A673 (cell line): Measurements from ENCODE around the gene SRBD1. TPM values are rescaled to one million over a fixed set of nuclear protein-coding genes. Genes with fewer than 3 reads are reported as not detected.

Experiments used
- BruUV-seq: library from RNA; stranded (reverse); fragments of 400-500 nt; replicated peaks from 2 replicates; lab custom pipeline; 2021; lab: Mats Ljungman, UMichigan
- CTCF ChIA-PET: fragments of 300-600 bp; sonication (Branson Sonifier 250); formaldehyde crosslinking; loops from one replicate; lab custom pipeline; 2022; ENCODE audit warnings: antibody characterized with exemption; lab: Charles Lee
- POLR2A ChIA-PET: fragments of 300-600 bp; sonication (Branson Sonifier 250); formaldehyde crosslinking; loops from one replicate; lab custom pipeline; 2022; ENCODE audit warnings: antibody characterized with exemption; ENCODE audit not compliant: low non-redundant PET; lab: Charles Lee
- DNase-seq: peaks from one replicate; pipeline ENCODE4 v3.0.0-alpha.2; 2015; ENCODE audit warnings: low spot score
- H3K27ac ChIP-seq: fragments of 200-600 bp; sonication (generic); 2 replicates; pipeline ENCODE4 v1.5.1; 2016; ENCODE audit warnings: mixed run types, low read depth, mild to moderate bottlenecking, mixed read lengths, antibody characterized with exemption, low read length; ENCODE audit not compliant: poor library complexity, severe bottlenecking
- H3K27me3 ChIP-seq: fragments of 200-600 bp; sonication (generic); replicated peaks from 2 replicates; pipeline ENCODE4 v1.6.1; 2017; ENCODE audit warnings: mixed run types, low read depth, mild to moderate bottlenecking, mixed read lengths, antibody characterized with exemption, low read length; ENCODE audit not compliant: insufficient read depth, poor library complexity
- H3K36me3 ChIP-seq: fragments of 200-600 bp; sonication (generic); 2 replicates; pipeline ENCODE4 v1.6.1; 2016; ENCODE audit warnings: mixed run types, mild to moderate bottlenecking, mixed read lengths, antibody characterized with exemption, low read length; ENCODE audit not compliant: insufficient read depth, poor library complexity, severe bottlenecking
- H3K4me1 ChIP-seq: fragments of 200-600 bp; sonication (generic); 2 replicates; pipeline ENCODE4 v1.6.1; 2017; ENCODE audit warnings: mixed run types, mild to moderate bottlenecking, mixed read lengths, antibody characterized with exemption, low read length; ENCODE audit not compliant: insufficient read depth, poor library complexity, severe bottlenecking
- H3K4me3 ChIP-seq: fragments of 200-600 bp; sonication (generic); 2 replicates; pipeline ENCODE4 v1.5.1; 2016; ENCODE audit warnings: low read depth, mixed run types, mild to moderate bottlenecking, mixed read lengths, low read length; ENCODE audit not compliant: poor library complexity, severe bottlenecking
- H3K9me3 ChIP-seq: fragments of 200-600 bp; sonication (generic); 2 replicates; pipeline ENCODE4 v1.6.1; 2016; ENCODE audit warnings: mixed run types, low read depth, mild to moderate bottlenecking, mixed read lengths, antibody characterized with exemption, low read length; ENCODE audit not compliant: poor library complexity, severe bottlenecking
- EZH2 ChIP-seq: fragments of 200-600 bp; sonication (generic); IDR thresholded peaks from 2 replicates; pipeline ENCODE4 v1.6.1; 2017; ENCODE audit warnings: borderline replicate concordance, low read depth, mild to moderate bottlenecking, mixed read lengths, antibody characterized with exemption, low read length; ENCODE audit not compliant: poor library complexity, severe bottlenecking
- intact Hi-C: fragments of 100-400 bp; cut with micrococcal nuclease; formaldehyde crosslinking; loops from one replicate; pipeline ENCODE4 v1.10.0; 2022; ENCODE audit not compliant: unreplicated experiment
- total RNA-seq: library from RNA; stranded (reverse); gene quantifications from 2 replicates; pipeline ENCODE4 v1.2.3, GENCODE V29; 2021
- TF ChIP-seq, protein P1 (sequence below): fragments of 300-800, 200-600 bp; sonication (generic); conservative IDR thresholded peaks from 2 replicates; pipeline ENCODE4 v1.5.1; 2017; ENCODE audit warnings: low read depth, mild to moderate bottlenecking, antibody characterized with exemption, low read length, moderate library complexity, mixed read lengths

Gene SRBD1
- total RNA-seq, 1 experiment from 2014 or later: 21.9 TPM

DNA sequence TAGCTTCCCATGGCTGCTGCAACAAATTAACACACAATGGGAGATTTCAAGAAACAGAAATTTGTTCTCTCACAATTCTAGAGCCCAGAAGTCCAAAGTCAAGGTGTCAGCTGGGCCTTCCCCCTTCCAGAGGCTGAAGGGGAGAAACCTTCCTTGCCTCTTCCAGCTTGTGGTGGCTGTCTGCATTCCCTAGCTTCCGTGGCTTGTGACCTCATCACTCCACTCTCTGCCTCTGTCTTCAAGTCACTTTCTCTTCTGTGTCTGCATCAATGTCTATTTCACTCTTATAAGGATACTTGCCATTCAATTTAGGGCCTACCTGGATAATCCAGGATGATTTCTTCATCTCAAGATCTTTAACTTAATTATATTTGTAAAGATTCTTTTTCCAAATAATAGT, 16.8 kb upstream of the SRBD1 start:
- Histone ChIP-seq H3K4me1 (no peaks in the 10 kb centered on the region), H3K27ac (no peak overlapping the region), H3K36me3 (no peaks in the 10 kb centered on the region), H3K4me3 (no peak overlapping the region), H3K9me3 (no peaks in the 10 kb centered on the region), H3K27me3 (peaks cover 15% of the 10 kb centered on the region)
- BruUV-seq: no TSS peak
- POLR2A ChIA-PET: no interaction called here
- DNase-seq: no peak
- TF ChIP-seq, protein P1, sequence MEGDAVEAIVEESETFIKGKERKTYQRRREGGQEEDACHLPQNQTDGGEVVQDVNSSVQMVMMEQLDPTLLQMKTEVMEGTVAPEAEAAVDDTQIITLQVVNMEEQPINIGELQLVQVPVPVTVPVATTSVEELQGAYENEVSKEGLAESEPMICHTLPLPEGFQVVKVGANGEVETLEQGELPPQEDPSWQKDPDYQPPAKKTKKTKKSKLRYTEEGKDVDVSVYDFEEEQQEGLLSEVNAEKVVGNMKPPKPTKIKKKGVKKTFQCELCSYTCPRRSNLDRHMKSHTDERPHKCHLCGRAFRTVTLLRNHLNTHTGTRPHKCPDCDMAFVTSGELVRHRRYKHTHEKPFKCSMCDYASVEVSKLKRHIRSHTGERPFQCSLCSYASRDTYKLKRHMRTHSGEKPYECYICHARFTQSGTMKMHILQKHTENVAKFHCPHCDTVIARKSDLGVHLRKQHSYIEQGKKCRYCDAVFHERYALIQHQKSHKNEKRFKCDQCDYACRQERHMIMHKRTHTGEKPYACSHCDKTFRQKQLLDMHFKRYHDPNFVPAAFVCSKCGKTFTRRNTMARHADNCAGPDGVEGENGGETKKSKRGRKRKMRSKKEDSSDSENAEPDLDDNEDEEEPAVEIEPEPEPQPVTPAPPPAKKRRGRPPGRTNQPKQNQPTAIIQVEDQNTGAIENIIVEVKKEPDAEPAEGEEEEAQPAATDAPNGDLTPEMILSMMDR: no peak
- TF ChIP-seq EZH2: no peak
- intact Hi-C loops: no loop called here
- CTCF ChIA-PET: no interaction called here

DNA sequence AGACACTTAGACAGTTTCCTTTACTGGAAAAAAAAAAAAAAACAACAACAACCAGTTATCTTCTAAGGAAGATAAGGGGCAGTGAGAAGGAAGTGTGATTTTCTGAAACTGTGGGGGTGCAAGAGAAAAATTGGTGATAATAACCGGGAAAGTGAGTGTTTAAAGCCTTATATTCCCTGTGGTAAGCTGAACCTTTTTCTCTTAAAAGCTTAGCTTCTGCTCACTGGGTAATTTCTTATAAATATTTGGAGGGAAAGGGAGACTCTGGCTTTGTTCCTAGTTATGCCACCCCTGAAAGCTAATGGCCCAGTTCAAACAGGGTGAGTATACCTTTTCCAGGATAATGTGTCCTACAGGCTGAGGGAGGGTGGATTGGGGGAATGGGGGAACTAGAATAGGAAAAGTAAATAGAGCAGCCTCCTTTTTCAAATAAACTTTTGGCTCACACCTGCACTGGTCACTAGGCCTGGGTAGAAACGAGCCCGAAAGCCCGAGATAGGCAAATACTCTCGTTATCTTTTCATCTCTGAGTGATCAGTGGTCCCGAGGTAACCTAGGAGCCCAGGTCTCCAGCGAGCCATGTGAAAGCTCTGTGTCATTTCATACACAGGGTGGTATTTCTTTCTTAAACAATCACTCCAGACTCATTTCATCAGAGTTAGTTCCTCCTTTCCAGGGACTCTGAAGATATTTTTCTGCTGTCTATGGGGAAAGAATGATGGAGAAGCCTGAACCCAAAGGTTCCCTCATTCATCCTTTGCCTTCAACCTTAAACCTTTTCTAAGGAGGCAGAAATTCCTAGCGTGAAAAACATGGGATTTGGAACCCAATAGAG, 15.5 kb upstream of the SRBD1 start:
- no peaks in the 10 kb centered on the region for H3K36me3 ChIP-seq
- intact Hi-C loops: no loop called here
- H3K4me3 ChIP-seq: no peak overlapping the region
- H3K4me1 ChIP-seq: no peaks in the 10 kb centered on the region
- peaks cover 7% of the 10 kb centered on the region for H3K27me3 ChIP-seq
- no peak overlapping the region for H3K27ac ChIP-seq
- BruUV-seq: no TSS peak
- TF ChIP-seq EZH2: no peak
- TF ChIP-seq, protein P1: no peak
- DNase-seq: no peak
- ChIA-PET CTCF (no interaction called here), POLR2A (no interaction called here)
- no peaks in the 10 kb centered on the region for H3K9me3 ChIP-seq

DNA sequence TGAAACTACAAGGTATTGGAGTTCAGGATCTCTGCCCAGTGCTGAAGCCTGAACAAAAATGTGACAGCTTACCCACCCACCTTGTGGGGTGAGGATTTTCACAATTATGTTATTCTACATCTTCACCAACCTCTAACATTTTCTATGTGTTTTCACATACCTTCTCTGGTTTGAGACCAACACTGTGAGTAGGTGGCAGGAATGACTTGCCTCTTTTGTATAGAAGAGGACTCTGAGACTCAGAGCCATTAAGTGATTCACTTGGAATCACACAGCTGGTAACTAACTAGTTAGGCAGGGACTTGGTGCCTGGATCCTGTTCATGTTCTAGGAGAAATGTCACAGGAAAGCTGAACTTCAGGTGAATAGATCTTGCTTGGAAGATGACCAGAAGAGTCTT, 14.8 kb upstream of the SRBD1 start:
- Histone ChIP-seq H3K27me3 (peaks cover 4% of the 10 kb centered on the region), H3K9me3 (no peaks in the 10 kb centered on the region), H3K27ac (no peak overlapping the region), H3K36me3 (no peaks in the 10 kb centered on the region), H3K4me3 (no peak overlapping the region), H3K4me1 (no peaks in the 10 kb centered on the region)
- CTCF ChIA-PET: no interaction called here
- POLR2A ChIA-PET: no interaction called here
- TF ChIP-seq EZH2: no peak
- TF ChIP-seq, protein P1: no peak
- intact Hi-C loops: no loop called here
- no TSS peak for BruUV-seq
- DNase-seq: no peak
